SIG-M5 treated with dmso at 0.1 percent for 504 hours (cell line): ENCODE results near the gene MORF4L2.
A peak's percentile ranks its signal among the peaks of the same experiment; 100 is the strongest.
"Not testable (repeated sequence)": the region's sequence is repeated elsewhere in the genome, so short reads cannot be mapped to it uniquely, and the experiment has no call there.

Experiments
- DNase-seq: peaks from one replicate; lab custom pipeline; 2025; ENCODE audit not compliant: unreplicated experiment; lab: John Stamatoyannopoulos, UW

The MORF4L2 gene

GRCh38 chrX:103681443-103681842 is 5.1 kb downstream of the MORF4L2 start:
- DNase-seq = no peak

GRCh38 chrX:103678199-103678993 is 8.1 kb downstream of the MORF4L2 start:
- no peak for DNase-seq

- no peak for DNase-seq
Observed at GRCh38 chrX:103674531-103675454, 11.7 kb downstream of the MORF4L2 start.

- DNase-seq = no peak
Observed at GRCh38 chrX:103669745-103670144, 16.8 kb downstream of the MORF4L2 start.

GRCh38 chrX:103666202-103667107 is 20.0 kb downstream of the MORF4L2 start:
- no peak for DNase-seq

- DNase-seq = no peak
Observed at GRCh38 chrX:103663981-103664762, 22.3 kb downstream of the MORF4L2 start.

GRCh38 chrX:103659460-103659859 is 27.0 kb downstream of the MORF4L2 start:
- not testable (repeated sequence) for DNase-seq

GRCh38 chrX:103658681-103659433 is 27.6 kb downstream of the MORF4L2 start:
- peak; percentile 24 for DNase-seq

- not testable (repeated sequence) for DNase-seq
Observed at GRCh38 chrX:103657066-103657465, 29.4 kb downstream of the MORF4L2 start.

GRCh38 chrX:103656617-103657016 is 29.9 kb downstream of the MORF4L2 start:
- no peak for DNase-seq

- not testable (repeated sequence) for DNase-seq
Observed at GRCh38 chrX:103655230-103656000, 31.1 kb downstream of the MORF4L2 start.

GRCh38 chrX:103651151-103651773 is 35.2 kb downstream of the MORF4L2 start:
- no peak for DNase-seq

GRCh38 chrX:103647630-103648029 is 38.9 kb downstream of the MORF4L2 start:
- no peak for DNase-seq

GRCh38 chrX:103644125-103644524 is 42.4 kb downstream of the MORF4L2 start:
- no peak for DNase-seq

GRCh38 chrX:103640401-103641155 is 45.9 kb downstream of the MORF4L2 start:
- DNase-seq = no peak

- DNase-seq = not testable (repeated sequence)
Observed at GRCh38 chrX:103638479-103639346, 47.8 kb downstream of the MORF4L2 start.
